HEK293 (cell line): ENCODE data around the gene CYTL1.

Source experiments
- CTCF ChIA-PET: fragments of 350-600 bp; formaldehyde crosslinking; extraction: SDS; loops from one replicate; lab custom pipeline; 2021; ENCODE audit warnings: antibody characterized with exemption; lab: Yijun Ruan, JAX
- POLR2A ChIA-PET: fragments of 300-600 bp; formaldehyde crosslinking; extraction: SDS; loops from one replicate; lab custom pipeline; 2020; ENCODE audit warnings: antibody characterized with exemption, inconsistent platforms; lab: Yijun Ruan, JAX
- H3K27ac ChIP-seq: fragments of 200-500 bp; sonication (Bioruptor generic); 2 replicates; pipeline ENCODE4 v1.5.1; 2014; ENCODE audit warnings: low read depth, low read length, control low read depth, inconsistent platforms; ENCODE audit errors: extremely low read depth
- H3K36me3 ChIP-seq, 2 experiments: fragments of 200-500 bp in 1 of 2; sonication (Bioruptor generic) in 1 of 2; 1 replicate in 1 of 2; 2 replicates in 1 of 2; pipeline ENCODE4 v1.5.1; 2014 to 2017; ENCODE audit warnings: inconsistent platforms in 2 of 2, low read length in 2 of 2; ENCODE audit not compliant: control insufficient read depth in 2 of 2, insufficient read depth in 1 of 2
- H3K4me1 ChIP-seq: fragments of 200-500 bp; sonication (Bioruptor generic); 2 replicates; pipeline ENCODE4 v1.5.1; 2014; ENCODE audit warnings: mild to moderate bottlenecking, low read length, inconsistent platforms; ENCODE audit not compliant: control insufficient read depth, insufficient read depth
- H3K4me3 ChIP-seq: 2 replicates; pipeline ENCODE4 v1.5.1; 2011; ENCODE audit warnings: low read depth, mild to moderate bottlenecking, control low read depth, low read length, moderate library complexity
- H3K9me3 ChIP-seq: fragments of 200-500 bp; sonication (Bioruptor generic); 2 replicates; pipeline ENCODE4 v1.5.1; 2014; ENCODE audit warnings: low read depth, low read length, inconsistent platforms; ENCODE audit not compliant: control insufficient read depth, insufficient read depth
- GLIS1 ChIP-seq: fragments of 450-650 bp; formaldehyde crosslinking; IDR thresholded peaks from 2 replicates; pipeline ENCODE4 v1.5.1; 2016; ENCODE audit warnings: missing biosample characterization, missing genetic modification characterization
- GLIS2 ChIP-seq: fragments of 450-650 bp; formaldehyde crosslinking; IDR thresholded peaks from 2 replicates; pipeline ENCODE4 v1.5.1; 2016; ENCODE audit warnings: missing biosample characterization, missing genetic modification characterization
- PATZ1 ChIP-seq: fragments of 450-650 bp; formaldehyde crosslinking; IDR thresholded peaks from 2 replicates; pipeline ENCODE4 v1.5.1; 2016; ENCODE audit warnings: missing biosample characterization, missing genetic modification characterization
- REST ChIP-seq: fragments of 450-650 bp; formaldehyde crosslinking; IDR thresholded peaks from 2 replicates; pipeline ENCODE4 v1.5.1; 2016; ENCODE audit warnings: missing biosample characterization, missing genetic modification characterization
- WT1 ChIP-seq: fragments of 450-650 bp; formaldehyde crosslinking; IDR thresholded peaks from 2 replicates; pipeline ENCODE4 v1.5.1; 2016; ENCODE audit warnings: missing biosample characterization, missing genetic modification characterization
- ZBTB6 ChIP-seq: fragments of 450-650 bp; formaldehyde crosslinking; IDR thresholded peaks from 2 replicates; pipeline ENCODE4 v1.5.1; 2017; ENCODE audit warnings: missing biosample characterization, missing genetic modification characterization
- ZFHX2 ChIP-seq: fragments of 450-650 bp; formaldehyde crosslinking; conservative IDR thresholded peaks from 2 replicates; pipeline ENCODE4 v1.5.1; 2016; ENCODE audit warnings: missing biosample characterization, missing genetic modification characterization
- ZNF146 ChIP-seq: fragments of 450-650 bp; formaldehyde crosslinking; IDR thresholded peaks from 2 replicates; pipeline ENCODE4 v1.5.1; 2016; ENCODE audit warnings: missing biosample characterization, missing genetic modification characterization
- ZNF24 ChIP-seq: fragments of 450-650 bp; formaldehyde crosslinking; IDR thresholded peaks from 2 replicates; pipeline ENCODE4 v1.5.1; 2016; ENCODE audit warnings: missing biosample characterization, missing genetic modification characterization
- ZNF280D ChIP-seq: fragments of 450-650 bp; formaldehyde crosslinking; IDR thresholded peaks from 2 replicates; pipeline ENCODE4 v1.5.1; 2016; ENCODE audit warnings: missing biosample characterization, missing genetic modification characterization
- ZNF423 ChIP-seq: fragments of 450-650 bp; formaldehyde crosslinking; IDR thresholded peaks from 2 replicates; pipeline ENCODE4 v1.5.1; 2016; ENCODE audit warnings: missing biosample characterization, missing genetic modification characterization
- ZNF449 ChIP-seq: fragments of 450-650 bp; formaldehyde crosslinking; IDR thresholded peaks from 2 replicates; pipeline ENCODE4 v1.5.1; 2017; ENCODE audit warnings: missing biosample characterization, mild to moderate bottlenecking, missing genetic modification characterization, moderate library complexity
- ZNF501 ChIP-seq: fragments of 450-650 bp; formaldehyde crosslinking; IDR thresholded peaks from 2 replicates; pipeline ENCODE4 v1.5.1; 2016; ENCODE audit warnings: missing biosample characterization, missing genetic modification characterization
- ZNF560 ChIP-seq: fragments of 450-650 bp; formaldehyde crosslinking; IDR thresholded peaks from 2 replicates; pipeline ENCODE4 v1.5.1; 2017; ENCODE audit warnings: missing biosample characterization, missing genetic modification characterization, borderline replicate concordance
- ZNF585B ChIP-seq: fragments of 450-650 bp; formaldehyde crosslinking; IDR thresholded peaks from 2 replicates; pipeline ENCODE4 v1.5.1; 2016; ENCODE audit warnings: missing biosample characterization, missing genetic modification characterization
- ZNF610 ChIP-seq: fragments of 450-650 bp; formaldehyde crosslinking; IDR thresholded peaks from 2 replicates; pipeline ENCODE4 v1.5.1; 2016; ENCODE audit warnings: missing biosample characterization, missing genetic modification characterization, borderline replicate concordance

The CYTL1 gene

GRCh38 chr4:5014007-5014682 is 5.1 kb downstream of the CYTL1 start:
- H3K4me3 ChIP-seq = no peak overlapping the region
- no peak for TF ChIP-seq WT1 (tag by site-specific recombination)
- TF ChIP-seq PATZ1 (tag by site-specific recombination) = no peak
- TF ChIP-seq ZNF610 = no peak
- TF ChIP-seq ZBTB6 = no peak
- TF ChIP-seq, all 188 proteins: peak for 0
- no peaks in the 10 kb centered on the region for H3K4me1 ChIP-seq
- ChIA-PET POLR2A (no interaction called here), CTCF (no interaction called here)
- no peaks in the 10 kb centered on the region for H3K9me3 ChIP-seq
- no peaks in the 10 kb centered on the region for H3K36me3 ChIP-seq
- H3K27ac ChIP-seq = no peak overlapping the region

- no peaks in the 10 kb centered on the region for H3K36me3 ChIP-seq
- H3K4me3 ChIP-seq = no peak overlapping the region
- H3K4me1 ChIP-seq = no peaks in the 10 kb centered on the region
- TF ChIP-seq REST (no peak), GLIS2 (no peak), ZNF146 (tag by site-specific recombination) (no peak), ZNF560 (no peak), ZNF449 (tag by site-specific recombination) (no peak), ZNF501 (tag by site-specific recombination) (no peak)
- H3K9me3 ChIP-seq = no peaks in the 10 kb centered on the region
- H3K27ac ChIP-seq = no peak overlapping the region
- POLR2A ChIA-PET = no interaction called here
- CTCF ChIA-PET = no interaction called here
Measured at GRCh38 chr4:5012958-5013357, 6.3 kb downstream of the CYTL1 start.

GRCh38 chr4:5012244-5012898 is 6.9 kb downstream of the CYTL1 start:
- no peak overlapping the region for H3K4me3 ChIP-seq
- ChIA-PET POLR2A (no interaction called here), CTCF (interaction anchor here (0.6 kb wide), 1 partner anchor 900 kb away, joined by 3 read pairs; no protein-coding TSS in a partner anchor)
- no peak overlapping the region for H3K27ac ChIP-seq
- H3K9me3 ChIP-seq = no peaks in the 10 kb centered on the region
- no peak for TF ChIP-seq GLIS1 (tag by site-specific recombination)
- TF ChIP-seq ZNF560 = no peak
- no peak for TF ChIP-seq ZNF585B (tag by site-specific recombination)
- TF ChIP-seq ZFHX2 (tag by site-specific recombination) = no peak
- no peak for TF ChIP-seq ZNF423 (tag by site-specific recombination)
- TF ChIP-seq ZNF280D (tag by site-specific recombination) = no peak
- TF ChIP-seq ZNF24 = no peak
- H3K4me1 ChIP-seq = no peaks in the 10 kb centered on the region
- no peaks in the 10 kb centered on the region for H3K36me3 ChIP-seq
